ENCODE results near the gene RPS6KA3.
"Not testable (repeated sequence)": the region's sequence is repeated elsewhere in the genome, so short reads cannot be mapped to it uniquely, and the experiment has no call there.

RPS6KA3 gene

DNA sequence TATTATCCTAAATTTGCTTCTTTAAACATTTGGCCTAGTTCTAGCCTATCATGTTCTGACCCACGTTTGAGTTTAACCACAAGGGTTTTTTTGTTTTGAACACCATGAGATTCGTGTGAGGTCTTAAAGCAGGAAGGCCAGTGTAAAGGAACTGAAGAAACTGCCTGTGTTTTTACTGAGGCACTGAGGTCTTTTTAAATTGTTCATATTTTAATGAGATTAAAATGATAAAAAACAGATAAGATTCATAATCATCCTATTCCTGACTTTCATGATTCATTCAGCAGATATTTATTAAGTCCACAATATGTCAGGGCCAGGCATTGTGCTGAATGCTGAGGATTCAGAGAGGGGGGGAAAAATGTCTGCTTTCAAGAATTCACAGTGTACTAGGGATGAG lies 3.2 kb downstream of the RPS6KA3 start:
- no peak for DNase-seq

DNA sequence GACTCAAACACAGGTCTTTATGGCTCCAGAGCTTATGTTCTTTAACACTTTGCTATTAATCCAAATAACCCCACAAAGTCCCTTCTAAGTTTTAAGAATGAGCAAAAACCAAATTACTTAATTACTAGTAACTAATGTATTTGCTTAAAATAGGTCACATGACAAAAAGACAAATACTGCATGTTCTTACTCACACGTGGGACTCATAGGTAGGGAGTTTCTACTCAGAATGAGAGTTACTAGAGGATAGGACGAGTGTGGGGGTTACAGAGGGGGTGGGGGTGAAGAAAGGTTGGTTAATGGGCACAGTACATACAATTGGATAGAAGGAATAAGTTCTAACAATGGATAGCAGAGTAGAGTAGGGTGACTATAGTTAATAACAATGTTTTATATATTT lies 5.8 kb downstream of the RPS6KA3 start:
- DNase-seq = no peak

DNA sequence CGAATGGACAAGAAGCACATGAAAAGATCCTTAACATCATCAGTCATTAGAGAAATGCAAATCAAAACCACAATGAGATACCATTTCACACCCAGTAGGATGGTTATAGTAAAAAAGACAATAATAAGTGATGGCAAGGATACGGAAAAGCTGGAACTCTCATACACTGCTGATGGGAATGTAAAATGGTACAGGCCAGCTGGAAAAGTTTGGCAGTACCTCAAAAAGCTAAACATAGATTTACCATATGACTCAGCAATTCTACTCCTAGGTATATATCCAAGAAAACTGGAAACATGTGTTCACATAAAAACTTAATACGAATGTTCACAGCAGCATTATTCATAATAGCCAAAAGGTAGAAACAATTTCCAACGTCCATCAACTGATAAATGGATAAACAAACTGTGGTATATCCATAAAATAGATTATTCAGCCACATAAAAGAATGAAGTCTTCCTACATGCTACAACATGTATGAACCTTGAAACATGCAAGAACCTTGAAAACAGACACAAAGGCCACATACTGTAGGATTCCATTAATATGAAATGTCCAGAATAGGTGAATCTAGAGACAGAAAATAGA lies 11.9 kb downstream of the RPS6KA3 start:
- no peak for DNase-seq

DNA sequence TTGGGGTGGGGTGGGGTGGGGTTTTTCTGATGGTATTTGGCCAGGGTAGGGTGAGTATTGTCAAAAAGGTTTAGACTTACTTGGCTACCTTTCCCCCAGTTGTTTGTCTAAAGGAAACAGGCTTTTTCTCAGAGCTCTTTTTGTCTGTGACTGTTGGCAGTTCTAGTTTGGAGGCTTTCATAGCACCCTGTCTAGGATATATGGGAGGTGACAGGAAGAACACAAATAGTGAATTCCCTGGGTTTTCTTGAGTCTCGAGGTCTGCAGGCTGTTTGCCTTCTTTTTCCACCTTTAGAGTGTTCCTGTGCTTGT lies 13.5 kb downstream of the RPS6KA3 start:
- no peak for DNase-seq

- DNase-seq = no peak
These were observed 14.1 kb downstream of the RPS6KA3 start for GRCh38 chrX:20252381-20253231.

- DNase-seq = no peak
These were observed 15.0 kb downstream of the RPS6KA3 start for GRCh38 chrX:20251691-20252090.

- DNase-seq = not testable (repeated sequence)
These were observed 16.6 kb downstream of the RPS6KA3 start for GRCh38 chrX:20250146-20250545.

- no peak for DNase-seq
These were observed 18.0 kb downstream of the RPS6KA3 start for GRCh38 chrX:20248592-20249192.

- DNase-seq = no peak
These were observed 21.8 kb downstream of the RPS6KA3 start for GRCh38 chrX:20244931-20245330.

DNA sequence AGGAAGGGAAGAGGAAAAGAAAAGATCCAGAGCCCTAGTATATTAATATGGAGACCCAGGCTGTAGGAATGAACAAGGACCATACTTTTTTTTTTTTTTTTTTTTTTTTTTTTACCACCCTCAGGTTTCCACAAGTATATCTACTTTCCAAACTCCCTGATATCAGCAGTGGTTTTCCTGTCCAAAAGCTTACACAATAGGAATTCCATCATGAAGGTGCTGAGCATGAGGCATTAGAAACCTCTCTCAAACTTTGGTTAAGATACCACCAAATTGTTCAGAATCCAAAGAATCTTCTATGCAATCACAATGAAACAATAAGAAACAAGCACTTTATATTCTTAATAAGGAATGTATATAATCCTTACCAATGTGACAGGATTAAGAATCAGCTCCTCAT lies 26.5 kb downstream of the RPS6KA3 start:
- no peak for DNase-seq

DNA sequence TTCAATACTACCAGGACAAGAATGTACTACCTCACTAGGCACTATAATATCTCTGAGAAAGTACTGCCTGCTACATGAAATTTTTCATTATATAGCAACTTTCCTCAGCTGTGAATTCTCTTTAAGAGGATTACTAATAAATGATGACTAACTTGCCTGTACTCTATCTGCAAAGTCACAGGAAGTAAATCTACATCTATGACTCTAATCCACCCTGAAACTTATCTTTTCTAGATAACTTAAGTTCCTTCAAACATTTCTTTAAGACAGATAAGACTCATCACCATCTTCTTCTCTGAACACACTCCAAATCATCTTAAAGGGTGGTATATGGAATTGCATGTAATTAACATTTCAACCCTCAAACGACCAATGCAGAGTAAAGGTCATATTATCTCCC lies 28.8 kb downstream of the RPS6KA3 start:
- no peak for DNase-seq

DNA sequence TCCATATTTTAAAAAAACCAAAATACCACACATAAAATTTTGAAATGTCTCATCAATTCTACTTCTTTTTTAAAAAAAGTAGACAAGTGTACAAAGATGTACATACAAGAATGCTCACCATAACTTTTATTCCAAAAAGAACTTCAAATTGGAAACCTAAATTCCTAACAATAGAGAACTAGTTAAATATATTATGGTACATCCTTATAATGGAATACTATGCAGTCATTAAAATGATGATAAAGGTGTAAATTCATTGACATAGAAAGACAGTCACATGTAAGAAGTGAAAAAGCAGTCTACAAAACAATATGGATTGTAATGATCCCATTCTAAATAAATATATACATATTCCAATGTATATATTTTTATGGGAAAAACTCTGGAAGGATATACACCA lies 31.0 kb downstream of the RPS6KA3 start:
- DNase-seq = no peak

- DNase-seq = no peak
These were observed 33.4 kb downstream of the RPS6KA3 start for GRCh38 chrX:20233336-20233735.

GRCh38 chrX:20231598-20231997 lies 35.1 kb downstream of the RPS6KA3 start:
- DNase-seq = no peak

DNA sequence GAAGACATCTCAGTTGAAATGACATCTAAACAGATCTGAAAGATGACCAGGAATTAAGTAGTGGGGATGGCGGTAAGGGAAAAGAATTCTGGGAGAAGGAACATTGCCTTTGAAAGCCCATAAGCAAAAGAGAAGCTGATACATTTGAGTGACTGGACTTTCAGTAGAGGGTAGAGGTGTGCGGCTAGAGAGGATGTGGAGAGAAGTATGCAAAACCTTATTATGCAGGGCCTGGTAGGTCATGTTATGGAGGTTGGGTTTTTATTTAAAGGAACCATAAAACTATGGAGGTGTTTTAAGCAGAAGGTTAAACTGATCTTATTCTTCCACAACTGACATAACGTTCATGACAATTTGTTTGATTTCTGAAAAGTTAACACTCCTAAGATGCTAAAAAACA lies 36.3 kb downstream of the RPS6KA3 start:
- no peak for DNase-seq

DNA sequence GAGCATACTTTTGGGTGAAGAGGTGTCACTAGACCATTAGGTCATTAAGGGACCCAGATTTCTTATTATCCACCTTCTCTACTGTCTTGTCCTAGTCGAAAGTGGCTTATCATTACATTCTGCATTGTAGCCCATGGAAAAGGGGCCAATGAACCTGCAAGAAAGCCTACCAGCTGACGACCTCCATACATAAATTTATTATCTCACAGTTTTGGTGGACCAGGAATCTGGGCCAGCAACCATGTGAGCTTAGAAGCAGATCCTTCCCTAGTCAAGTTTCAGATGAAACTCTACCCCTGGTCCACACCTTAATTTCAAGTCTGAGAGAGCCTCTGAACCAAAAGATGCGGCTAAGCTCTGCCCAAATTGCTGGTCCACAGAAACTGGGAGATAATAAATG lies 37.6 kb downstream of the RPS6KA3 start:
- no peak for DNase-seq

DNA sequence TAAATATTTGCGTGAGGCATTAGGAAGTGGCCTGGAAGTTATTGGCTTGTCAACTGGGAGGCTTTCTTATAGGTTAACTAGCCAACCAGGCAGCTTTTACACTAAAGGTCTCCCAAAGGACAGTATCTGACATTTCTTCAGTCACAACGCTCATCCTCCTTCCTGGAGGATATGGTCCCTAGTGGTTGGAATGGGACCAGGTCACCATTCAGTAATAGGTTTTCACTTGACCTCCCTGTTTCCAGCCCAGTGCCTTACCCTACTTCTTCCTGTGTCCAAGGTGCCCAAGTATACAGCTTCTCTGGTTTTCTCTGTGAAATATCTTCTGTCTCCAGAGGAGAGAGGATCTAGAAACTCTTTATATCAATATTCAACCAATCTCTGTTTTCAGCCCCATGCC lies 38.5 kb downstream of the RPS6KA3 start:
- DNase-seq = no peak

DNA sequence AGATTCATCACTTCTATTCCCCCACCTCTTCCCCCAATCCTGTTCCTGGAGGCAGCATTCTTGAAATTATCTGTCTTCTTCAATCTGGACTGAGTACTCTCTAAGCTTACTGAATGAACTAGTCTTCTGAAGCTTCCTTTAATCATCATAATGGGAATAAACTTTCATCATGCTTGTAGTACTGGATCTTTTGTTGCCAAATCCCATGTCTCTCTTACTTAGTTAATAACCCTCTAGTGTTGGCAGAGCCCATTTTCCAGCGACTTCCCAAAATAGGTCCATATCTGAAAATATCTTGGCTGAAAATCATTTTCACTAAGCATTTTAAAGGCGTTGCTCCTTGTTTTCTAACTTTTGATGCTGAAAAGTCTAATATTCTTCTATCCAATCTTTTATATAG lies 39.6 kb downstream of the RPS6KA3 start:
- no peak for DNase-seq

DNA sequence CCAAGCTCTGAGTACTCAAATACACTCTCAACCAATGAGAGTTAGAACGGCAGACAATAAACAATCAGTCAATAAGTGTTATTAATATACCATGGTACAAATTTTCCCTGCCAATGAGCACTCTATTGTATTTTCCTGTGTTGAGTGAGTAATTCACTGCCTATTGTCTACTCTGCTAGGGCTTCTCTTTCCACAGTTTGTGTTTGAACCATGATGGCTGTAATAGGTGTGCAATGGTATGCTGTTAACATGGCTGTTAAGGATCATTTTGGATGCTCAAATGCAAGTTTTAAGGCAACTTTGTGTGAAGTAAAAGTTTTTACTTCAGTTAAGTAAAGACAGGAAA lies 41.2 kb downstream of the RPS6KA3 start:
- no peak for DNase-seq

GRCh38 chrX:20224814-20225487 lies 41.8 kb downstream of the RPS6KA3 start:
- DNase-seq = no peak

- DNase-seq = no peak
These were observed 44.8 kb downstream of the RPS6KA3 start for GRCh38 chrX:20221902-20222301.

- no peak for DNase-seq
These were observed 47.7 kb downstream of the RPS6KA3 start for GRCh38 chrX:20218836-20219505.

GRCh38 chrX:20217906-20218305 lies 48.8 kb downstream of the RPS6KA3 start:
- DNase-seq = no peak

- DNase-seq = no peak
These were observed 49.4 kb downstream of the RPS6KA3 start for GRCh38 chrX:20217271-20217670.
